DND-41 (cell line): ENCODE results near the gene FGF7.

ENCODE experiments used
- EZH2 ChIP-seq: IDR thresholded peaks from 3 replicates; pipeline ENCODE4 v1.6.1; 2012; ENCODE audit warnings: borderline replicate concordance, low read depth, mild to moderate bottlenecking, moderate library complexity, low read length, inconsistent platforms; ENCODE audit not compliant: severe bottlenecking
- TF ChIP-seq, protein P1 (sequence below): IDR thresholded peaks from 2 replicates; pipeline ENCODE4 v1.5.1; 2012; ENCODE audit warnings: borderline replicate concordance, low read length, moderate library complexity, mild to moderate bottlenecking; ENCODE audit not compliant: poor library complexity, severe bottlenecking; ENCODE audit errors: extremely low read depth

DNA sequence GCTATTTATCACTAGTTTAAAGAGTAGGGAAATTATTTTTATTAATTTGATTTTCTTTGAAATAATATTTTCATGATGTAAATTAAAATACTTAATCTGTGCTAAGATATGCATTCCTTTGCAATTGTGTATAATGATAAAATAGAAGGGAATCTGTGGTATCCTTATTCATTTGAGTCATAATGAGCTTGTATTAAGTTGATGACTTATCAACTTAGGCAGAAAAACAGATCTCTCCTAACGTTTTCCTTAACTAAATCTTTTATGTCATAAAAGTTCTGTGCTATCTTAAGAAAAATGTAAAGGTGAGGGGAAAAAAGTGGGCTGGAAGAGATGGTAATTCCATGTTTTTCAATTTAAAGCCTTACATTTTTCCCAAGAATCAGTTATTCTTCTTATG is 1.9 kb downstream of the FGF7 start:
- TF ChIP-seq, protein P1, sequence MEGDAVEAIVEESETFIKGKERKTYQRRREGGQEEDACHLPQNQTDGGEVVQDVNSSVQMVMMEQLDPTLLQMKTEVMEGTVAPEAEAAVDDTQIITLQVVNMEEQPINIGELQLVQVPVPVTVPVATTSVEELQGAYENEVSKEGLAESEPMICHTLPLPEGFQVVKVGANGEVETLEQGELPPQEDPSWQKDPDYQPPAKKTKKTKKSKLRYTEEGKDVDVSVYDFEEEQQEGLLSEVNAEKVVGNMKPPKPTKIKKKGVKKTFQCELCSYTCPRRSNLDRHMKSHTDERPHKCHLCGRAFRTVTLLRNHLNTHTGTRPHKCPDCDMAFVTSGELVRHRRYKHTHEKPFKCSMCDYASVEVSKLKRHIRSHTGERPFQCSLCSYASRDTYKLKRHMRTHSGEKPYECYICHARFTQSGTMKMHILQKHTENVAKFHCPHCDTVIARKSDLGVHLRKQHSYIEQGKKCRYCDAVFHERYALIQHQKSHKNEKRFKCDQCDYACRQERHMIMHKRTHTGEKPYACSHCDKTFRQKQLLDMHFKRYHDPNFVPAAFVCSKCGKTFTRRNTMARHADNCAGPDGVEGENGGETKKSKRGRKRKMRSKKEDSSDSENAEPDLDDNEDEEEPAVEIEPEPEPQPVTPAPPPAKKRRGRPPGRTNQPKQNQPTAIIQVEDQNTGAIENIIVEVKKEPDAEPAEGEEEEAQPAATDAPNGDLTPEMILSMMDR, result no peak
- TF ChIP-seq EZH2, result no peak
